OCI-LY1 (cell line): ENCODE measurements around the gene NOD1.

ENCODE experiments used
- EZH2 ChIP-seq: fragments of 200-600 bp; sonication (generic), shearing (Covaris generic); IDR thresholded peaks from 2 replicates; pipeline ENCODE4 v1.8.0; 2017; ENCODE audit warnings: borderline replicate concordance, mixed run types, mild to moderate bottlenecking, antibody characterized with exemption, low read length, moderate library complexity, mixed read lengths
- TF ChIP-seq, protein P1 (sequence below): fragments of 200-600 bp; sonication (generic), shearing (Covaris generic); IDR thresholded peaks from 2 replicates; pipeline ENCODE4 v1.5.1; 2017; ENCODE audit warnings: mild to moderate bottlenecking, antibody characterized with exemption, low read length, moderate library complexity, mixed read lengths

- TF ChIP-seq, protein P1, sequence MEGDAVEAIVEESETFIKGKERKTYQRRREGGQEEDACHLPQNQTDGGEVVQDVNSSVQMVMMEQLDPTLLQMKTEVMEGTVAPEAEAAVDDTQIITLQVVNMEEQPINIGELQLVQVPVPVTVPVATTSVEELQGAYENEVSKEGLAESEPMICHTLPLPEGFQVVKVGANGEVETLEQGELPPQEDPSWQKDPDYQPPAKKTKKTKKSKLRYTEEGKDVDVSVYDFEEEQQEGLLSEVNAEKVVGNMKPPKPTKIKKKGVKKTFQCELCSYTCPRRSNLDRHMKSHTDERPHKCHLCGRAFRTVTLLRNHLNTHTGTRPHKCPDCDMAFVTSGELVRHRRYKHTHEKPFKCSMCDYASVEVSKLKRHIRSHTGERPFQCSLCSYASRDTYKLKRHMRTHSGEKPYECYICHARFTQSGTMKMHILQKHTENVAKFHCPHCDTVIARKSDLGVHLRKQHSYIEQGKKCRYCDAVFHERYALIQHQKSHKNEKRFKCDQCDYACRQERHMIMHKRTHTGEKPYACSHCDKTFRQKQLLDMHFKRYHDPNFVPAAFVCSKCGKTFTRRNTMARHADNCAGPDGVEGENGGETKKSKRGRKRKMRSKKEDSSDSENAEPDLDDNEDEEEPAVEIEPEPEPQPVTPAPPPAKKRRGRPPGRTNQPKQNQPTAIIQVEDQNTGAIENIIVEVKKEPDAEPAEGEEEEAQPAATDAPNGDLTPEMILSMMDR, result no peak
- TF ChIP-seq EZH2, result no peak
These were observed 99.5 kb downstream of the NOD1 start for GRCh38 chr7:30379131-30379530.
